Thyroid gland (tissue), 4 donors: ENCODE data around the gene NPIPB4.
"Not testable (repeated sequence)": the region's sequence is repeated elsewhere in the genome, so short reads cannot be mapped to it uniquely, and the experiment has no call there.

Experiments
- POLR2A ChIP-seq, 2 donors: fragments of 450-650 bp; IDR thresholded peaks; one replicate each; pipeline ENCODE4 v1.6.1; 2017; ENCODE audit warnings: antibody characterized with exemption in 2 of 2, mild to moderate bottlenecking in 2 of 2, moderate library complexity in 1 of 2
- TF ChIP-seq, protein P1 (sequence below), 6 experiments: fragments of 200-600 bp in 3 of 6; fragments of 450-650 bp in 3 of 6; sonication (generic) in 3 of 6; IDR thresholded peaks; one replicate each; pipeline ENCODE4 v1.5.1; 2016 to 2019; ENCODE audit warnings: antibody characterized with exemption in 6 of 6, mild to moderate bottlenecking in 2 of 6, inconsistent platforms in 1 of 6, moderate library complexity in 1 of 6

DNA sequence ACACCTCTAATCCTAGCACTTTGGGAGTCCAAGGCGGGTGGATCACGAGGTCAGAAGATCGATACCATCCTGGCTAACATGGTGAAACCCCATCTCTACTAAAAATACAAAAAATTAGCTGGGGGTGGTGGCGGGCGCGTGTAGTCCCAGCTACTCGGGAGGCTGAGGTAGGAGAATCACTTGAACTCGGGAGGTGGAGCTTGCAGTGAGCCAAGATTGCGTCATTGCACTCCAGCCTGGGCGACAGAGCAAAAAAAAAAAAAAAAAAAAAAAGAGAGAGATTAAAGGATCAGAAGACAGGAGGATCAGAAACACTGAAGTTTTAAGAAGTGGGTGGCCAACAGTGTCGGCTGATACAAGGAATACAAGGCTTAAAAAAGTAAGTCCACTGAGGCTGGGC, 41.9 kb downstream of the NPIPB4 start:
- TF ChIP-seq POLR2A (IDR thresholded peaks at IDR 0.05) = not testable (repeated sequence)
- TF ChIP-seq, protein P1, sequence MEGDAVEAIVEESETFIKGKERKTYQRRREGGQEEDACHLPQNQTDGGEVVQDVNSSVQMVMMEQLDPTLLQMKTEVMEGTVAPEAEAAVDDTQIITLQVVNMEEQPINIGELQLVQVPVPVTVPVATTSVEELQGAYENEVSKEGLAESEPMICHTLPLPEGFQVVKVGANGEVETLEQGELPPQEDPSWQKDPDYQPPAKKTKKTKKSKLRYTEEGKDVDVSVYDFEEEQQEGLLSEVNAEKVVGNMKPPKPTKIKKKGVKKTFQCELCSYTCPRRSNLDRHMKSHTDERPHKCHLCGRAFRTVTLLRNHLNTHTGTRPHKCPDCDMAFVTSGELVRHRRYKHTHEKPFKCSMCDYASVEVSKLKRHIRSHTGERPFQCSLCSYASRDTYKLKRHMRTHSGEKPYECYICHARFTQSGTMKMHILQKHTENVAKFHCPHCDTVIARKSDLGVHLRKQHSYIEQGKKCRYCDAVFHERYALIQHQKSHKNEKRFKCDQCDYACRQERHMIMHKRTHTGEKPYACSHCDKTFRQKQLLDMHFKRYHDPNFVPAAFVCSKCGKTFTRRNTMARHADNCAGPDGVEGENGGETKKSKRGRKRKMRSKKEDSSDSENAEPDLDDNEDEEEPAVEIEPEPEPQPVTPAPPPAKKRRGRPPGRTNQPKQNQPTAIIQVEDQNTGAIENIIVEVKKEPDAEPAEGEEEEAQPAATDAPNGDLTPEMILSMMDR (IDR thresholded peaks at IDR 0.05) = not testable (repeated sequence)
